Measurements from ENCODE around the gene ZNF652.

The ZNF652 gene

GRCh38 chr17:49356320-49356719 lies 5.7 kb downstream of the ZNF652 start:
- no peak for DNase-seq

- no peak for DNase-seq
Measured at GRCh38 chr17:49353607-49354006, 8.4 kb downstream of the ZNF652 start.

GRCh38 chr17:49352587-49353154 lies 9.4 kb downstream of the ZNF652 start:
- DNase-seq = no peak

GRCh38 chr17:49351572-49352140 lies 10.4 kb downstream of the ZNF652 start:
- DNase-seq = no peak

GRCh38 chr17:49349541-49349940 lies 12.5 kb downstream of the ZNF652 start:
- no peak for DNase-seq

- DNase-seq = no peak
Measured at GRCh38 chr17:49344914-49345313, 17.1 kb downstream of the ZNF652 start.

GRCh38 chr17:49343273-49343672 lies 18.8 kb downstream of the ZNF652 start:
- no peak for DNase-seq

GRCh38 chr17:49342575-49342936 lies 19.5 kb downstream of the ZNF652 start:
- DNase-seq = no peak

GRCh38 chr17:49341356-49341755 lies 20.7 kb downstream of the ZNF652 start:
- DNase-seq = no peak

GRCh38 chr17:49339354-49339753 lies 22.7 kb downstream of the ZNF652 start:
- no peak for DNase-seq

GRCh38 chr17:49338883-49339282 lies 23.2 kb downstream of the ZNF652 start:
- DNase-seq = no peak

- DNase-seq = no peak
Measured at GRCh38 chr17:49337884-49338283, 24.2 kb downstream of the ZNF652 start.

- DNase-seq = no peak
Measured at GRCh38 chr17:49334744-49335512, 27.1 kb downstream of the ZNF652 start.

- DNase-seq = no peak
Measured at GRCh38 chr17:49333804-49334203, 28.2 kb downstream of the ZNF652 start.

- no peak for DNase-seq
Measured at GRCh38 chr17:49327835-49328784, 33.9 kb downstream of the ZNF652 start.

GRCh38 chr17:49325980-49326379 lies 36.1 kb downstream of the ZNF652 start:
- no peak for DNase-seq

GRCh38 chr17:49318435-49318965 lies 43.5 kb downstream of the ZNF652 start:
- no peak for DNase-seq

- DNase-seq = no peak
Measured at GRCh38 chr17:49316889-49317675, 45.0 kb downstream of the ZNF652 start.

- DNase-seq = no peak
Measured at GRCh38 chr17:49316258-49316570, 45.8 kb downstream of the ZNF652 start.

- peak; percentile 28 for DNase-seq
Measured at GRCh38 chr17:49315551-49316257, 46.3 kb downstream of the ZNF652 start.

GRCh38 chr17:49312722-49313121 lies 49.3 kb downstream of the ZNF652 start:
- DNase-seq = no peak

- no peak for DNase-seq
Measured at GRCh38 chr17:49299996-49300395, 62.1 kb downstream of the ZNF652 start.
